Vagina (tissue), 2 donors: ENCODE data around the gene SYMPK.
"Not testable (repeated sequence)": the region's sequence is repeated elsewhere in the genome, so short reads cannot be mapped to it uniquely, and the experiment has no call there.

ENCODE experiments used
- POLR2A ChIP-seq, 2 donors: fragments of 450-650 bp; IDR thresholded peaks; one replicate each; pipeline ENCODE4 v1.6.1; 2017; ENCODE audit warnings: antibody characterized with exemption in 2 of 2, mild to moderate bottlenecking in 2 of 2, moderate library complexity in 2 of 2
- TF ChIP-seq, protein P1 (sequence below), 3 experiments: fragments of 450-650 bp in 2 of 3; fragments of 200-600 bp in 1 of 3; sonication (generic) in 1 of 3; IDR thresholded peaks; one replicate each; pipeline ENCODE4 v1.5.1; 2017 to 2019; ENCODE audit warnings: antibody characterized with exemption in 3 of 3, mild to moderate bottlenecking in 2 of 3, moderate library complexity in 2 of 3

DNA sequence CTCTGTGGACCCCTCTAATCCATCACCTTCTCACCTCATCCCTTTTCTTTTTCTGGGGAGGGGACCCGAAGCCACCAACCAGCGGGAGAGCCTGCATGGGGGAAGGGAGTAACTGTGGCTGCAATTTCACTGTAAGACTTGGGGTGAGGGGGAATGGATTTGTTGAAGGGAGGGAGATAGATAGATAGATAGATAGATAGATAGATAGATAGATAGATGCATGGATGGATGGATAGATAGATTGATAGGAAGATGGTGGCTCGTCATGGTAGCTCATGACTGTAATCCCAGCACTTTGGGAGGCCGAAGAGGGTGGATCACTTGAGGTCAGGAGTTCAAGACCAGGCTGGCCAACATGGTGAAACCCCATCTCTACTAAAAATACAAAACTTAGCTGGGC is 4.3 kb upstream of the SYMPK start:
- TF ChIP-seq, protein P1, sequence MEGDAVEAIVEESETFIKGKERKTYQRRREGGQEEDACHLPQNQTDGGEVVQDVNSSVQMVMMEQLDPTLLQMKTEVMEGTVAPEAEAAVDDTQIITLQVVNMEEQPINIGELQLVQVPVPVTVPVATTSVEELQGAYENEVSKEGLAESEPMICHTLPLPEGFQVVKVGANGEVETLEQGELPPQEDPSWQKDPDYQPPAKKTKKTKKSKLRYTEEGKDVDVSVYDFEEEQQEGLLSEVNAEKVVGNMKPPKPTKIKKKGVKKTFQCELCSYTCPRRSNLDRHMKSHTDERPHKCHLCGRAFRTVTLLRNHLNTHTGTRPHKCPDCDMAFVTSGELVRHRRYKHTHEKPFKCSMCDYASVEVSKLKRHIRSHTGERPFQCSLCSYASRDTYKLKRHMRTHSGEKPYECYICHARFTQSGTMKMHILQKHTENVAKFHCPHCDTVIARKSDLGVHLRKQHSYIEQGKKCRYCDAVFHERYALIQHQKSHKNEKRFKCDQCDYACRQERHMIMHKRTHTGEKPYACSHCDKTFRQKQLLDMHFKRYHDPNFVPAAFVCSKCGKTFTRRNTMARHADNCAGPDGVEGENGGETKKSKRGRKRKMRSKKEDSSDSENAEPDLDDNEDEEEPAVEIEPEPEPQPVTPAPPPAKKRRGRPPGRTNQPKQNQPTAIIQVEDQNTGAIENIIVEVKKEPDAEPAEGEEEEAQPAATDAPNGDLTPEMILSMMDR (IDR thresholded peaks at IDR 0.05) = not testable (repeated sequence)
- TF ChIP-seq POLR2A (IDR thresholded peaks at IDR 0.05) = not testable (repeated sequence)
